Measurements from ENCODE around the gene ZG16.
"Not testable (repeated sequence)": the region's sequence is repeated elsewhere in the genome, so short reads cannot be mapped to it uniquely, and the experiment has no call there.

Gene ZG16

GRCh38 chr16:29789775-29790182, 11.7 kb downstream of the ZG16 start:
- DNase-seq = peak; percentile 63

- DNase-seq = peak; percentile 100
Measured at GRCh38 chr16:29790183-29790948, 12.3 kb downstream of the ZG16 start, which contains the start of gene KIF22. KIF22 (plus strand) TSS chr16:29790751; CDS start chr16:29790760, 9 bp downstream.

GRCh38 chr16:29790949-29791844, 13.1 kb downstream of the ZG16 start:
- DNase-seq = peak; percentile 49

GRCh38 chr16:29791845-29792807, 14.1 kb downstream of the ZG16 start:
- no peak for DNase-seq

- not testable (repeated sequence) for DNase-seq
Measured at GRCh38 chr16:29793153-29793552, 15.1 kb downstream of the ZG16 start.

GRCh38 chr16:29794231-29794710, 16.2 kb downstream of the ZG16 start:
- no peak for DNase-seq

- DNase-seq = no peak
Measured at GRCh38 chr16:29802416-29802935, 24.4 kb downstream of the ZG16 start.

GRCh38 chr16:29804020-29804419, 26.0 kb downstream of the ZG16 start:
- DNase-seq = no peak

GRCh38 chr16:29804455-29805231, 26.6 kb downstream of the ZG16 start:
- DNase-seq = peak; percentile 77

- DNase-seq = peak; percentile 100
Measured at GRCh38 chr16:29805232-29806098, 27.4 kb downstream of the ZG16 start.

- DNase-seq = no peak
Measured at GRCh38 chr16:29806099-29806579, 28.1 kb downstream of the ZG16 start, which contains the start of gene MAZ. MAZ (plus strand) TSS chr16:29806529; CDS start chr16:29806702, 173 bp downstream.

- peak; percentile 99 for DNase-seq
Measured at GRCh38 chr16:29806641-29807425, 28.8 kb downstream of the ZG16 start.

- peak; percentile 96 for DNase-seq
Measured at GRCh38 chr16:29807426-29808218, 29.6 kb downstream of the ZG16 start.

GRCh38 chr16:29808219-29808900, 30.3 kb downstream of the ZG16 start:
- no peak for DNase-seq

GRCh38 chr16:29809031-29809747, 31.1 kb downstream of the ZG16 start:
- no peak for DNase-seq

- DNase-seq = no peak
Measured at GRCh38 chr16:29809850-29810698, 32.0 kb downstream of the ZG16 start.

All from NCI-H146 (cell line).